ENCODE measurements around the gene ANKRD34A.

The ANKRD34A gene

GRCh38 chr1:145965119-145965744, 857 bp upstream of the ANKRD34A start:
- no peak for DNase-seq (ENCODE audit: low read depth)

- DNase-seq (ENCODE audit: low read depth), result no peak
Measured at GRCh38 chr1:145963265-145964019, 933 bp downstream of the ANKRD34A start.

- DNase-seq (ENCODE audit: low read depth), result no peak
Measured at GRCh38 chr1:145962157-145963102, 1.9 kb downstream of the ANKRD34A start.

- no peak for DNase-seq (ENCODE audit: low read depth)
Measured at GRCh38 chr1:145961425-145962156, 2.8 kb downstream of the ANKRD34A start.

GRCh38 chr1:145961109-145961424, 3.3 kb downstream of the ANKRD34A start:
- no peak for DNase-seq (ENCODE audit: low read depth)

GRCh38 chr1:145960468-145961108, 3.8 kb downstream of the ANKRD34A start:
- DNase-seq (ENCODE audit: low read depth), result peak; percentile 34

GRCh38 chr1:145959957-145960467, 4.4 kb downstream of the ANKRD34A start:
- DNase-seq (ENCODE audit: low read depth), result no peak

- DNase-seq (ENCODE audit: low read depth), result no peak
Measured at GRCh38 chr1:145959333-145959732, 5.0 kb downstream of the ANKRD34A start.

- DNase-seq (ENCODE audit: low read depth), result no peak
Measured at GRCh38 chr1:145958734-145959133, 5.6 kb downstream of the ANKRD34A start.

GRCh38 chr1:145957443-145958319, 6.7 kb downstream of the ANKRD34A start, which contains the start of gene LIX1L:
LIX1L (minus strand) TSS chr1:145958017; CDS start chr1:145957927, 90 bp downstream.
- peak; percentile 86 for DNase-seq (ENCODE audit: low read depth)

- no peak for DNase-seq (ENCODE audit: low read depth)
Measured at GRCh38 chr1:145956781-145957442, 7.5 kb downstream of the ANKRD34A start.

- no peak for DNase-seq (ENCODE audit: low read depth)
Measured at GRCh38 chr1:145956361-145956760, 8.0 kb downstream of the ANKRD34A start.

- no peak for DNase-seq (ENCODE audit: low read depth)
Measured at GRCh38 chr1:145955436-145955835, 8.9 kb downstream of the ANKRD34A start.

GRCh38 chr1:145953861-145954260, 10.5 kb downstream of the ANKRD34A start:
- DNase-seq (ENCODE audit: low read depth), result no peak

- no peak for DNase-seq (ENCODE audit: low read depth)
Measured at GRCh38 chr1:145952903-145953302, 11.5 kb downstream of the ANKRD34A start.

- DNase-seq (ENCODE audit: low read depth), result no peak
Measured at GRCh38 chr1:145951526-145951925, 12.8 kb downstream of the ANKRD34A start.

GRCh38 chr1:145949219-145949618, 15.2 kb downstream of the ANKRD34A start:
- no peak for DNase-seq (ENCODE audit: low read depth)

GRCh38 chr1:145947551-145947950, 16.8 kb downstream of the ANKRD34A start:
- DNase-seq (ENCODE audit: low read depth), result no peak

- DNase-seq (ENCODE audit: low read depth), result no peak
Measured at GRCh38 chr1:145946477-145946986, 17.8 kb downstream of the ANKRD34A start.

All from stimulated activated CD8-positive, alpha-beta memory T cell treated with anti-CD3 and anti-CD28 coated beads, Interleukin-12 subunit alpha, Interleukin-12 subunit beta, amount 100 ng/mL, for 4 hours (primary cell).